Activated T-helper 2 cell treated with anti-CD3 and anti-CD28 coated beads, Interferon-gamma antibody, Interleukin-2, Interleukin-4, amounts not matched to agents 10 μg/mL and 5 μg/mL and 100 μg/mL, durations not matched to agents 14 hours and 24 hours and 36 hours (primary cell): ENCODE measurements around the gene TMEM154. TPM values are rescaled to one million over a fixed set of nuclear protein-coding genes. Genes with fewer than 3 reads are reported as not detected.

Experiments used
- DNase-seq: peaks from one replicate; pipeline ENCODE4 v3.0.0; 2021; ENCODE audit warnings: low spot score
- H3K27ac Mint-ChIP-seq: one replicate; pipeline ENCODE4 v1.8.0; 2021; ENCODE audit warnings: mixed read lengths
- H3K27me3 Mint-ChIP-seq: one replicate; pipeline ENCODE4 v1.8.0; 2021; ENCODE audit warnings: low read depth, mixed read lengths
- H3K36me3 Mint-ChIP-seq: one replicate; pipeline ENCODE4 v1.8.0; 2021; ENCODE audit warnings: low read depth, mixed read lengths
- H3K4me1 Mint-ChIP-seq: one replicate; pipeline ENCODE4 v1.8.0; 2021; ENCODE audit warnings: low read depth, mixed read lengths
- H3K4me3 Mint-ChIP-seq: one replicate; pipeline ENCODE4 v1.8.0; 2021; ENCODE audit warnings: low read depth, mild to moderate bottlenecking, moderate library complexity, mixed read lengths
- H3K9me3 Mint-ChIP-seq: one replicate; pipeline ENCODE4 v1.8.0; 2021; ENCODE audit warnings: mixed read lengths
- intact Hi-C: fragments of 100-400 bp; cut with micrococcal nuclease; formaldehyde crosslinking; loops from one replicate; pipeline ENCODE4 v1.15.1; 2023
- total RNA-seq: library from RNA; stranded (reverse); gene quantifications from 2 replicates; pipeline ENCODE4 v1.2.3, GENCODE V29; 2022

TMEM154 gene
- total RNA-seq, 1 donor from 2014 or later: 10.3 TPM

DNA sequence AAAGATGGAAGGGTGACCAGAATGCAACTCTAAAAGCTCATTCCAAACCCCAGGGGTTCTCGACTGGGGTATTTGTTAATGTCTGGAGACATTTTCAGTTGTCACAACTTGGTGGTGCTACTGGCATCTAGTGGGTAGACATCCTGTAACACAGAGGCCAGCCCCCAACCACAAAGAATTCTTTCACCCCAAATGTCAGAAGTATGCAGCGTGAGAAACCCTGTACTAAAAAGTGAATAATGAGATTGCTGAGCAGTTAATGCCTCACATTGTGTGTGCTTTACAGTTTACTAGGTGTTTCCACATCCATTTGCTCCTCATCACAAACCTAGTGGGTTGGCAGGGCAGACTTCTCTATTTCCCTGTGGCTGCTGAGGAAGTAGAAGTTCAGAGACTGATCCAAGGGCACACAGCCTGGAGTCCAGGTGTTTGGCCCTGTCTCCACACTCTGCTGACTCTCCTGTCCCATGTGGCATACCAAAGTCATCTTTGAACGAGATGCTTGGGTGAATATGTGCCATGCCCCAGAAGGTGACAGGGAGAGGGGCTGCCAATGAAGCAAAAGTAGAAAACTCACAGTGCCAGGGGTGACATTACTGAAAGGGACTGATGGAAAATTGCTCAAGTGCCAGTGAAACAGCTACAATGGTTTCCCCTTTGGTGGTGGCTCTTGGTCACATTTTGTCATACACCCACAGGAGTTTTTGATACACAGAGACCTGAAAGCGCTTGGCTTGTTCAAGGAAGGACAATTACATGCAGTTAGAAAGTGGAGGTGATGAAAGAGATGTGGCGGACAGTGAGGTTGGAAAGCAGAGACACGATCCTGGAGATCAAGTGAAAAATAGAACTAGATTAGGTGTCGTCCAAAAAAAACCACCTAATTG lies 10.1 kb upstream of the TMEM154 start:
- DNase-seq: no peak
- no peaks in the 10 kb centered on the region for H3K9me3 Mint-ChIP-seq
- H3K36me3 Mint-ChIP-seq: no peaks in the 10 kb centered on the region
- H3K4me3 Mint-ChIP-seq: no peak overlapping the region
- no peak overlapping the region for H3K27ac Mint-ChIP-seq
- H3K27me3 Mint-ChIP-seq: peaks cover 18% of the 10 kb centered on the region
- H3K4me1 Mint-ChIP-seq: peaks cover 2% of the 10 kb centered on the region
- intact Hi-C loops: no loop called here

DNA sequence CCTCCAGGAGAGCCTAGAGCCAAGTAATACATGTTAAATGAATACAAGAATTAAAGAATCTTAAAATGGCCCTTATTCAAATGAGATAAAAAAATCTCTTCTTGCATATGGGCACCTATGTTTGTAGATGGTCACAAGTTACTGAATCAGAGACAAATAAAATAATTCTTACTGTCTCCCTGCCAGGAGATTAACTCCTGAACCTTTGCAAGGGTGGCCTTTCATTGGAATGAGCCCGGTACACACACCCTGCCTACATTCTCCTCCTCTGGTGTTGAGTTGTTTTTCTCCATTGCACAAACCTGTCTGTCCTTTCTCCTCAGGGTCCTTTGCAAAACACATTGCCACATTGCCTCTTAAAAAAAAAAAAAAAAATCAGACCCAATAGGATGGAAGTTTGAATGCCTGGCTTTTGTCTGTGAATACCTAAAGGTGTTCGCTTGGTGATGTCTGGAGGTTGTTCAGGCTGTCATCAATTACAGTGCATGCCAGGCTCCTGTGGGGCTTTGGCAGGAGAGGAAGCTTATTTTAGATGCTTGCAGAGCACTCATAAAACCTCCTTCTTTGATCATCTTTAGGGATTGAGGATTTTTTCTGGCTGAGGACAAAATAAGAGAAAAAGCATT lies 8.3 kb upstream of the TMEM154 start:
- DNase-seq: no peak
- Mint-ChIP-seq H3K4me1 (peaks cover 15% of the 10 kb centered on the region), H3K9me3 (no peaks in the 10 kb centered on the region), H3K4me3 (no peak overlapping the region), H3K27ac (no peak overlapping the region), H3K27me3 (peaks cover 18% of the 10 kb centered on the region), H3K36me3 (no peaks in the 10 kb centered on the region)
- intact Hi-C loops: no loop called here

DNA sequence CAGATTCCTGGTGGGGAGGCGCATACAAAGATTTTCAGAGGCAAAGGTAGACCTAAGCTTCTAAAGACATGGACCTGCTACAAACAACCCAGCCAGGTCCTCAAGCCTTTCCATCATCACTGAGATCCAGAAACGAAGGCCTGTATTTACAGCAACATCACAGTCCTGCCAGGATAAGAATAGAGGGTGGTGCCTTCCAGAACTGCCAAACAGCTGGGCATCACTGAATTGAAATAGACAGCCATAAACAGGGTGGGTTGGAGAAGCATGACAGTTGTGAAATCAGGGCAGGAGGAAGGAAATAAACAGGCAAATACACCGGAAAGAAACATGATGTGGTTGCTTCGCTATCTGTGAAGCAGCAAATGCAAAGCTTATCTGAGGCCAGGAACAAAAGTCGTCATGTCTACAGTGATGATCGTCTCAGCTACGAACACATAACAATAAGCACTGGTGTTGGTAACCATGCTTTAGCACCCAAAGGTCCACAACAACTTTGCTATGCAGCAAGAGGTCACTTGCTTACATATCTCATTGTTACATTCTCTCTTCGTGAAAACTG lies 6.7 kb upstream of the TMEM154 start:
- no peaks in the 10 kb centered on the region for H3K9me3 Mint-ChIP-seq
- H3K4me3 Mint-ChIP-seq: no peak overlapping the region
- no peak overlapping the region for H3K27ac Mint-ChIP-seq
- intact Hi-C loops: no loop called here
- no peak for DNase-seq
- H3K4me1 Mint-ChIP-seq: peaks cover 20% of the 10 kb centered on the region
- peaks cover 18% of the 10 kb centered on the region for H3K27me3 Mint-ChIP-seq
- no peaks in the 10 kb centered on the region for H3K36me3 Mint-ChIP-seq

DNA sequence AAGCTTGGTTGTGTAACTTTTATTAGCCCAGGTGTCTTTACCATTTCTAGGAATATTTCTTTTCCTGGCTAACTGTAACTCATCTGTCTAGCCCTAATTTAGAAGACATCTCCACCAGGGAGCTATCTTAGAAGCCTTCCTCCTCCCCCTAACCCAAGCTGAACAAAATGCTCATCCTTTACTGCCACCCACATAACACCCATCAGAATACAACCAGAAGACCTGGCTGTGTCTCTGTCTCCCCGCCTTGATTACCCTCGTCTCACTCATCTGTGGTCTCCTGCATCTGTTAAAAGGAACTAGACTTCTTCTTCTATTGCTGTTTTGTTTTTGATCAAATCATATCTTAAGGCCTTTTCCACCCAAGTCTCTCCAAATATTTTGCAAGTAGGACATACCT lies 4.8 kb upstream of the TMEM154 start:
- Mint-ChIP-seq H3K27ac (peak overlapping the region; percentile 1), H3K4me1 (peaks cover 31% of the 10 kb centered on the region), H3K36me3 (no peaks in the 10 kb centered on the region), H3K4me3 (no peak overlapping the region), H3K27me3 (peaks cover 13% of the 10 kb centered on the region), H3K9me3 (no peaks in the 10 kb centered on the region)
- no peak for DNase-seq
- intact Hi-C loops: loop anchor here (5.0 kb wide), 1 partner anchor 93 kb away; the partner anchor contains the start of genes ARFIP1 and TIGD4

DNA sequence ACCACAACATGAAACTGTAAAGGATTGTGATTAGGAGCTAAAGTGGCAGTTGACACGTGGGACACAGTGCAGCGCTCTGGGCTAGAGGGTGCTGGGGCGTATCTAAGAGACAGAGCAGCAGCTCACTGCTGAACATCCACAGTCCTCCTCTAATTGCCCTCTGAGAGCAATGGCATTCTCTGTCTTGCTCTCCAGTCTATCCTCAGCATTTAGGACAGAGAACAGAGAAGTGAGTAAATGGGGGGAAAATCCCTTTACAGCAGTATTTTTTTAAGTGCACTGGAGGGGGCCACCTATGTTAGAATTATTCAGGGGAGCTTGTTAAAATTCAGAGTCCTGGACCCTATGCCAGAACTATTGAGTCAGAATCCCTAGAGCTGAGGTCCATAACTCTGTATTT lies 4.2 kb upstream of the TMEM154 start:
- no peak for DNase-seq
- Mint-ChIP-seq H3K4me3 (no peak overlapping the region), H3K4me1 (peaks cover 34% of the 10 kb centered on the region), H3K36me3 (no peaks in the 10 kb centered on the region), H3K27ac (no peak overlapping the region), H3K27me3 (peaks cover 11% of the 10 kb centered on the region), H3K9me3 (no peaks in the 10 kb centered on the region)
- intact Hi-C loops: loop anchor here (5.0 kb wide), 1 partner anchor 93 kb away; the partner anchor contains the start of genes ARFIP1 and TIGD4

DNA sequence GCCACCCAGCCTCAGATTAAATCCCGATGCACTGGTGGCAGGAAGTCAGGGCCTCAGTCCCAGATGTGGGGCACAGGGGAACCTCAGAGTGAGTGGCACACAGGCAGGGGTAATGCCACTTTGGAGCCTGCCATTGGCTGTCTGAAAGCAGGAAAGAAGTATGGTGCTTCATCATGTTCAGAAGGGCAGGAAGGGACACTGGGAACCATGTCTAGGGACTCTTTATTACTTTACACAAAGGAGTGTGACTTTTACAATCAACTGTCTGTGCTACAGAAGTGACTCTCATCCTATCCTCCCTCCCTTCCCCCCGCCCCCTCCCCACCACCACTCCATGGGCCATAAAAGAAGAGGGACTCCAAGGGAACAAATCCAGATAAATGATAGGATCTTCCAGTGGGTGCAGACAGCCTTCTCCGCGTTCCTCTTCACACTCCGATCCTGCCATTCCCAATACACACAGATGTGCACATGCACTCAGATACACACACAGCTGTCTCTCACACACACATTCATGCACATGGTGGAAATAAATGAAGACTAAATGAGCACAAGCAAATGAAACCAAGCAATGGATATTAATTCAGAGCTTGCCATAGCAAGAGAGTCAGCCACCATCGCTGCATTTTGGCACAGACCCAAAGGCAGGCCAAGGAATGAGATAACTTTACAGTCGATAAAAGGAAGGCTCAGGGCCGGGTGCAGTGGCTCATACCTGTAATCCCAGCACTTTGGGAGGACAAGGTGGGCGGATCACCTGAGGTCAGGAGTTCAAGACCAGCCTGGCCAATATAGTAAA lies 2.5 kb upstream of the TMEM154 start:
- Mint-ChIP-seq H3K4me1 (peaks cover 47% of the 10 kb centered on the region), H3K27ac (no peak overlapping the region), H3K9me3 (no peaks in the 10 kb centered on the region), H3K27me3 (peaks cover 4% of the 10 kb centered on the region), H3K4me3 (no peak overlapping the region), H3K36me3 (peaks cover 4% of the 10 kb centered on the region)
- intact Hi-C loops: loop anchor here (5.0 kb wide), 1 partner anchor 95 kb away; the partner anchor contains the start of genes ARFIP1 and TIGD4
- DNase-seq: no peak

DNA sequence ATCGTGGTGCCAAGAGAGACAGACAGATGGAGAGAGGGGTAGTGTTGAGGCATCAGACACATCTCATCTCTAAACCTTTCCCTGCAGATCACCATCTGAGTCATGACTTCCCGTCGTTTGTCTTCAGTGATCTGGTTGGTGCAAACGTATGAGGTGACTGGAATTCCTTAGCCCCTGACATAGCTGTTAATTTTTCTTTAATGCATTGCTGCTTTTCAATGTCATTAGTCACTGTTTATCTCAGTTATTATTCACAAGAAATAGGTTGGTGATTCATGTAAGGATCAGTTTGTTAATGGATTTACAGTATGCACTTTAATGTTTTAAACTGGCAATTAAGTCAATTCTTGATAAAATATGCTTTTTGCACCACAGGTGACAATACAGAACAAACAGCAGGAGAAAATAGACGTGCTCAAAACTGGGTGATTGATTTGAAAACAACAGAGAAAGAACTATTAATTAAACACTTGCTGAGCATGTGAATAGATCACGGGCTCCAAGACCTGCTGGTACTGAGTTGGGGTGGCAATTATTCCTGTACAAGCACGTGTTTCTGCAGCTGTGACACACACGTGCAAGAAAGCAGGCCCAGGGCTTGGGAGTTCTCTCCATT lies 1.3 kb upstream of the TMEM154 start:
- no peaks in the 10 kb centered on the region for H3K9me3 Mint-ChIP-seq
- DNase-seq: no peak
- peaks cover 4% of the 10 kb centered on the region for H3K36me3 Mint-ChIP-seq
- H3K27me3 Mint-ChIP-seq: peaks cover under 1% of the 10 kb centered on the region
- peak overlapping the region; percentile 26 for H3K4me3 Mint-ChIP-seq
- peaks cover 53% of the 10 kb centered on the region for H3K4me1 Mint-ChIP-seq
- H3K27ac Mint-ChIP-seq: peak overlapping the region; percentile 46
- intact Hi-C loops: loop anchor here (1.0 to 5.0 kb wide), 3 partner anchors 16 to 145 kb away; partner anchors contain the start of genes ARFIP1, FBXW7 and TIGD4

DNA sequence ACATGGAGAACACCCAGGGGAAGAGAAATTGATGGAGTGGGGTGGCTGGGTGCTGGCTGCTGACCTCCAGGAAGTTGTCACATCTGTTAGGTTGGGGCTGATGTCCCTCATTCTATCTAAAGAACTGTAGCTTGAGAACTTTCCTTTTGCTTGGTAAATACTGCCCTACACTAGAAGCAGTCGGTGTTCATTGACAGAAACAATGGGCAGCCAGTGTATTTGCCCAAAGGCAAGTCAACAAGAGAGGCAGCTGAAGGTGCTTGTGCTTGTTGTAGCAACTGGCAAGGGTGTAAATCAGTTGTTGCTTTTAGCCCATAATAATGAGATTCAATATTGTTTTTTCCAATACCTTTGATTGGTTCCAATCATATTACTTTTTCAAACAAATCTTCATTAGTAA lies 956 bp downstream of the TMEM154 start:
- DNase-seq: no peak
- Mint-ChIP-seq H3K36me3 (peaks cover 4% of the 10 kb centered on the region), H3K4me3 (peak overlapping the region; percentile 87), H3K4me1 (peaks cover 49% of the 10 kb centered on the region), H3K9me3 (no peaks in the 10 kb centered on the region), H3K27ac (peak overlapping the region; percentile 71), H3K27me3 (no peaks in the 10 kb centered on the region)
- intact Hi-C loops: loop anchor here (5.0 kb wide), 1 partner anchor 422 kb away; no protein-coding TSS in a partner anchor

DNA sequence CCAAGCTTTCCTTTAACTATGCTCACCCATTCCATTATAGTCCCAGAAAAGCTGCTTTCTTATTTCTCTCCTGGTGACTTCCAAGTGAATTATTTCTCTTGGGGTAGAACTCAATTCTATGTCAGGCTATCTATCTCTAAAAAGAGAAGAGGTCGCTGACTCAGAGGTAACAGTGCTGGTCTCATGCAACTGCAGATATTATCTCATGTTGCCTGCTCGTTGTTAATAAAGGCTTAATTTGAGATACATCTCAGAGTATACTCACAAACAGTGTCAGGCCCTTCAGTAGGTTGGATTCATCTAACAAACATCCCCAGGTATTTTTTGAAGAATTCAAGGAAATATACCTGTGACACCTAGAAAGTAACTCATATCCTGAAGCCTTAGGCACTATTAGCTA lies 2.7 kb downstream of the TMEM154 start:
- Mint-ChIP-seq H3K4me1 (peaks cover 39% of the 10 kb centered on the region), H3K27me3 (no peaks in the 10 kb centered on the region)
- intact Hi-C loops: loop anchor here (5.0 kb wide), 1 partner anchor 420 kb away; no protein-coding TSS in a partner anchor

DNA sequence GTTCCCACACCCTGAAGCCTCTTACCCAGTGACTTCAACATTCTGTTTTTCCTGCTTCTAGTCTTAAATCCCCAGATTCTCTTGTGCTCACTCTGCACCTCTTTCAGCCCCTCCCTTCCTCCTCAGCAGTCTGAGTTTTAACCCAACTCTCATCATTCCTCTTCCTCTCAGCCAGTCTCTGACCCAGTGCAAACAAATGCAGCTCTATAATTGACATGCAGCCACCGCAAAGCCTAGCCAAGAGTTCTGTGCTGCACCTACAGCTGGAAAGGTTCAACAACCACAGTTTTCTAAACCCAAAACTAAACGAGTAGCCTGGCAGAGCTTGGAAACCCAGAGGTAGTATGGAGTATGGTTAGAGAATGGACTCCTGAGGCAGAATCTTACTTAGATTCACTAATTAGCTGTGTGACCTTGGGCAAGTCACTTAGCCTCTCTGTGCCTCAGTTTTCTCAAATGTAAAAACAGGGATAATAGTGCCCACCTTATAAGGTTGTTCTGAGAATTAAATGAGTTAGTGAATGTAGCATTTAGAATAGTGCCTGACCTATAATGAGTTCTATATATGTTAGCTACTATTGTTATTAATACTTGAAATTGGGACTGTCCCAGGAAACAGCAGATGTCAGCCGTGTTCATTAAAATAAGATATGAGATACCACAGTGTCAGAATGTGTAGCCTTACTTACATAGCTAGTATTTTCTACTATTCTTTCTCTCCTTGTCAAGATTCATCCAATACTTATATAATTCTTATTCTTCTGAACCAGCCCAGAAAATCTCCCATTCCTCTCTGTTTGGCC lies 3.5 kb downstream of the TMEM154 start:
- no peak for DNase-seq
- no peak overlapping the region for H3K27ac Mint-ChIP-seq
- H3K27me3 Mint-ChIP-seq: no peaks in the 10 kb centered on the region
- H3K4me3 Mint-ChIP-seq: no peak overlapping the region
- H3K36me3 Mint-ChIP-seq: peaks cover 8% of the 10 kb centered on the region
- H3K4me1 Mint-ChIP-seq: peaks cover 39% of the 10 kb centered on the region
- intact Hi-C loops: loop anchor here (5.0 kb wide), 1 partner anchor 419 kb away; no protein-coding TSS in a partner anchor
- H3K9me3 Mint-ChIP-seq: no peaks in the 10 kb centered on the region

More for the DNA sequence above, 2.7 kb downstream of the TMEM154 start:
- no peaks in the 10 kb centered on the region for H3K9me3 Mint-ChIP-seq
- H3K4me3 Mint-ChIP-seq: no peak overlapping the region
- no peak overlapping the region for H3K27ac Mint-ChIP-seq
- no peak for DNase-seq
- peaks cover 7% of the 10 kb centered on the region for H3K36me3 Mint-ChIP-seq

DNA sequence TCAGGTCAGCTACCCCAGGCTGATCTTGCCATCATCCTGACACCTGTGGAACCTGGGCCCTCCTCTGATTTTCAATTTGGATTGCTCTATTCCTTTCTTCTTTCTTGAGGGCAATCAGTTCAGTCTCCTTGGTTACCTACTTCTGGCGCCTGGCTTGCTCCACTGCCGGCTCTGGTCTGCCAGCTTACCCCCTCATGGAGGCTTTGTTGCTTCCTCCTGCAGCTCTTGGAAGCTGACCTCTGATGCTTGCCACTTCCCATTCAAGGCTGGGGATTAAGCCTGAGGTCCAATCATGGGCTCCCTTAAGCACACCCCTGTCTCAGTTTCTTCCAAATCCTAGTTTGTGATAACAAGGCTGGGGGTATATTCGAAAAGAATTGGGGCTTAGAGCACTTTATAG lies 5.4 kb downstream of the TMEM154 start:
- intact Hi-C loops: no loop called here
- Mint-ChIP-seq H3K27me3 (no peaks in the 10 kb centered on the region), H3K9me3 (no peaks in the 10 kb centered on the region), H3K27ac (no peak overlapping the region), H3K36me3 (peaks cover 15% of the 10 kb centered on the region), H3K4me3 (no peak overlapping the region), H3K4me1 (peaks cover 29% of the 10 kb centered on the region)
- no peak for DNase-seq
